GM23338 (cell line): ENCODE results near the gene NLRP5. TPM values are rescaled to one million over a fixed set of nuclear protein-coding genes. Genes with fewer than 3 reads are reported as not detected.

Experiments
- ATAC-seq: fragments of 200-7000 bp; cut with Tn5 transposase; 3 replicates; pipeline ENCODE4 v1.9.1; 2020
- DNase-seq: peaks from one replicate; pipeline ENCODE4 v3.0.0-alpha.2; 2015; ENCODE audit warnings: low spot score
- H2AFZ ChIP-seq: fragments of 200-600 bp; sonication (generic); 2 replicates; pipeline ENCODE4 v1.8.0; 2016; ENCODE audit warnings: antibody characterized with exemption, mild to moderate bottlenecking, moderate library complexity
- H3F3A ChIP-seq: fragments of 200-600 bp; sonication (generic); replicated peaks from 2 replicates; pipeline ENCODE4 v1.8.0; 2017; ENCODE audit warnings: antibody characterized with exemption, mixed run types, low read depth
- H3K27ac ChIP-seq: fragments of 200-600 bp; sonication (generic); 2 replicates; pipeline ENCODE4 v1.6.1; 2016; ENCODE audit warnings: low read depth
- H3K27me3 ChIP-seq: fragments of 200-600 bp; sonication (generic); 2 replicates; pipeline ENCODE4 v1.8.0; 2016; ENCODE audit warnings: mild to moderate bottlenecking, mixed run types, moderate library complexity; ENCODE audit not compliant: insufficient read depth
- H3K36me3 ChIP-seq: fragments of 200-600 bp; sonication (generic); 2 replicates; pipeline ENCODE4 v1.8.0; 2016; ENCODE audit warnings: mild to moderate bottlenecking; ENCODE audit not compliant: insufficient read depth
- H3K4me1 ChIP-seq: fragments of 200-600 bp; sonication (generic); 2 replicates; pipeline ENCODE4 v1.8.0; 2016; ENCODE audit warnings: mild to moderate bottlenecking, moderate library complexity; ENCODE audit not compliant: insufficient read depth
- H3K4me2 ChIP-seq: fragments of 200-600 bp; sonication (generic); 2 replicates; pipeline ENCODE4 v1.7.1; 2017; ENCODE audit warnings: mixed run types
- H3K4me3 ChIP-seq: fragments of 200-600 bp; sonication (generic); 2 replicates; pipeline ENCODE4 v1.6.1; 2016; ENCODE audit warnings: mixed run types
- H3K79me2 ChIP-seq: fragments of 200-600 bp; sonication (generic); replicated peaks from 2 replicates; pipeline ENCODE4 v1.8.0; 2017; ENCODE audit warnings: mild to moderate bottlenecking; ENCODE audit not compliant: insufficient read depth
- H3K9me2 ChIP-seq: fragments of 200-600 bp; sonication (generic); 2 replicates; pipeline ENCODE4 v1.8.0; 2017; ENCODE audit not compliant: insufficient read depth
- H4K20me1 ChIP-seq: fragments of 200-600 bp; sonication (generic); replicated peaks from 2 replicates; pipeline ENCODE4 v1.8.0; 2017; ENCODE audit warnings: mild to moderate bottlenecking; ENCODE audit not compliant: insufficient read depth
- H3K27ac Mint-ChIP-seq: 2 replicates; pipeline ENCODE4 v1.8.0; 2020; ENCODE audit warnings: inconsistent platforms, mild to moderate bottlenecking, moderate library complexity, mixed read lengths
- H3K27me3 Mint-ChIP-seq: 3 replicates; pipeline ENCODE4 v1.8.0; 2022; ENCODE audit warnings: low read depth, mild to moderate bottlenecking, moderate library complexity, mixed read lengths, inconsistent platforms; ENCODE audit not compliant: insufficient read depth, poor library complexity
- H3K36me3 Mint-ChIP-seq: 3 replicates; pipeline ENCODE4 v1.8.0; 2021; ENCODE audit warnings: low read depth, mild to moderate bottlenecking, inconsistent platforms, moderate library complexity, mixed read lengths
- H3K4me1 Mint-ChIP-seq: 3 replicates; pipeline ENCODE4 v1.8.0; 2020; ENCODE audit warnings: mild to moderate bottlenecking, inconsistent platforms, mixed read lengths
- H3K4me3 Mint-ChIP-seq: 3 replicates; pipeline ENCODE4 v1.8.0; 2021; ENCODE audit warnings: moderate library complexity, mild to moderate bottlenecking, inconsistent platforms, mixed read lengths
- H3K9me3 Mint-ChIP-seq: 3 replicates; pipeline ENCODE4 v1.8.0; 2020; ENCODE audit warnings: moderate library complexity, mild to moderate bottlenecking, inconsistent platforms, mixed read lengths
- ETS1 ChIP-seq: IDR thresholded peaks from 2 replicates; pipeline ENCODE4 v1.6.1; 2016; ENCODE audit warnings: antibody characterized with exemption
- EZH2 ChIP-seq: fragments of 200-600 bp; sonication (generic); IDR thresholded peaks from one replicate; pipeline ENCODE4 v1.8.0; 2017; ENCODE audit warnings: antibody characterized with exemption, mild to moderate bottlenecking, low read depth; ENCODE audit not compliant: unreplicated experiment
- EZH2phosphoT487 ChIP-seq: fragments of 200-600 bp; sonication (generic); IDR thresholded peaks from one replicate; pipeline ENCODE4 v1.8.1; 2018; ENCODE audit warnings: antibody characterized with exemption; ENCODE audit not compliant: unreplicated experiment
- JUNB ChIP-seq: IDR thresholded peaks from one replicate; pipeline ENCODE4 v1.6.1; 2016; ENCODE audit warnings: antibody characterized with exemption; ENCODE audit not compliant: unreplicated experiment
- NANOG ChIP-seq: IDR thresholded peaks from 2 replicates; pipeline ENCODE4 v1.6.1; 2016; ENCODE audit warnings: antibody characterized with exemption, borderline replicate concordance
- POLR2AphosphoS5 ChIP-seq: IDR thresholded peaks from 2 replicates; pipeline ENCODE4 v1.6.1; 2016; ENCODE audit warnings: antibody characterized with exemption, low read depth
- REST ChIP-seq: IDR thresholded peaks from one replicate; pipeline ENCODE4 v1.6.1; 2018; ENCODE audit warnings: antibody characterized with exemption; ENCODE audit not compliant: unreplicated experiment
- STAT1 ChIP-seq: IDR thresholded peaks from one replicate; pipeline ENCODE4 v1.6.1; 2016; ENCODE audit warnings: antibody characterized with exemption; ENCODE audit not compliant: unreplicated experiment
- ZNF114 ChIP-seq: fragments of 250-450 bp; sonication (Bioruptor Pico); IDR thresholded peaks from 2 replicates; pipeline ENCODE4 v1.5.0; 2020; ENCODE audit warnings: mild to moderate bottlenecking, moderate library complexity
- ZNF331 ChIP-seq: fragments of 250-450 bp; sonication (Bioruptor Pico); IDR thresholded peaks from 2 replicates; pipeline ENCODE4 v1.5.0; 2020; ENCODE audit warnings: low read depth, mild to moderate bottlenecking, moderate library complexity
- polyA plus RNA-seq: library from polyadenylated mRNA; unstranded; fragments of >200 nt; fragmentation: Nextera tagmentation; extraction: Ambion mirVana; gene quantifications from 2 replicates; pipeline ENCODE4 v1.2.1, GENCODE V29; 2016
- total RNA-seq: library from RNA; depleted of rRNA; stranded (reverse); fragments of >200 nt; shearing (Covaris generic); gene quantifications from 2 replicates; pipeline ENCODE4 v1.2.3, GENCODE V29; 2014

NLRP5 gene
- total and polyA plus RNA-seq, 2 experiments from 2014 or later, result not detected

GRCh38 chr19:55939206-55939605 is 47.4 kb upstream of the NLRP5 start:
- TF ChIP-seq ZNF331 (CRISPR knock-in tag) (no peak), NANOG (no peak), REST (no peak), STAT1 (no peak), JUNB (no peak), POLR2AphosphoS5 (no peak), EZH2 (no peak), ETS1 (no peak), ZNF114 (CRISPR knock-in tag) (no peak), EZH2phosphoT487 (no peak)
- Mint-ChIP-seq H3K9me3 (peaks cover 93% of the 10 kb centered on the region), H3K4me3 (no peak overlapping the region), H3K36me3 (peaks cover 51% of the 10 kb centered on the region), H3K27ac (no peak overlapping the region), H3K4me1 (no peaks in the 10 kb centered on the region), H3K27me3 (peaks cover 6% of the 10 kb centered on the region)
- no peak overlapping the region for H2AFZ ChIP-seq
- no peaks in the 10 kb centered on the region for H3K9me2 ChIP-seq
- no peaks in the 10 kb centered on the region for H3K4me1 ChIP-seq
- H3K4me3 ChIP-seq, result no peak overlapping the region
- H3F3A ChIP-seq, result no peaks in the 10 kb centered on the region
- no peak overlapping the region for H3K4me2 ChIP-seq
- H3K79me2 ChIP-seq, result no peaks in the 10 kb centered on the region
- no peak for DNase-seq
- no peaks in the 10 kb centered on the region for H3K27me3 ChIP-seq
- H4K20me1 ChIP-seq, result no peaks in the 10 kb centered on the region
- H3K27ac ChIP-seq, result no peak overlapping the region
- H3K36me3 ChIP-seq, result peaks cover 9% of the 10 kb centered on the region; the same call in 1 of the 2 replicates
- ATAC-seq, result no peak

- Mint-ChIP-seq H3K36me3 (peaks cover 45% of the 10 kb centered on the region), H3K27me3 (peaks cover 4% of the 10 kb centered on the region), H3K9me3 (peaks cover 93% of the 10 kb centered on the region), H3K4me1 (no peaks in the 10 kb centered on the region), H3K27ac (no peak overlapping the region), H3K4me3 (no peak overlapping the region)
- peaks cover 9% of the 10 kb centered on the region; the same call in 1 of the 2 replicates for H3K36me3 ChIP-seq
- DNase-seq (no peak), ATAC-seq (no peak)
- no peaks in the 10 kb centered on the region for H4K20me1 ChIP-seq
- no peak overlapping the region for H2AFZ ChIP-seq
- H3K4me3 ChIP-seq, result no peak overlapping the region
- no peaks in the 10 kb centered on the region for H3K9me2 ChIP-seq
- H3K4me1 ChIP-seq, result no peaks in the 10 kb centered on the region
- no peaks in the 10 kb centered on the region for H3K79me2 ChIP-seq
- no peak overlapping the region for H3K4me2 ChIP-seq
- H3K27ac ChIP-seq, result no peak overlapping the region
- H3F3A ChIP-seq, result no peaks in the 10 kb centered on the region
- no peaks in the 10 kb centered on the region for H3K27me3 ChIP-seq
- TF ChIP-seq EZH2phosphoT487 (no peak), STAT1 (no peak), NANOG (no peak)
Observed at GRCh38 chr19:55940306-55940705, 46.3 kb upstream of the NLRP5 start.
